Endometrial microvascular endothelial cells (primary cell): ENCODE measurements around the gene SLC7A9. TPM values are rescaled to one million over a fixed set of nuclear protein-coding genes. Genes with fewer than 3 reads are reported as not detected.

ENCODE experiments used
- total RNA-seq: library from RNA; depleted of rRNA; stranded (reverse); fragments of >200 nt; gene quantifications from one replicate; pipeline ENCODE4 v1.2.3, GENCODE V29; 2015; ENCODE audit errors: inconsistent ontology term

The SLC7A9 gene
- total RNA-seq, 1 donor from 2014 or later = not detected

Other genes with a start within 250 kb of the SLC7A9 start
- 34.8 TPM for gene ANKRD27, start 194.6 kb downstream of the SLC7A9 start, total RNA-seq
- not detected for gene RGS9BP, start 193.9 kb downstream of the SLC7A9 start, total RNA-seq
- 20.3 TPM for gene NUDT19, start 177.9 kb downstream of the SLC7A9 start, total RNA-seq
- gene TDRD12, start 150.0 kb downstream of the SLC7A9 start, total RNA-seq = not detected
- gene CEP89, start 102.2 kb upstream of the SLC7A9 start, total RNA-seq = 31.6 TPM
- gene FAAP24, start 102.5 kb upstream of the SLC7A9 start, total RNA-seq = 5.5 TPM
- 1.1 TPM for gene RHPN2, start 195.1 kb upstream of the SLC7A9 start, total RNA-seq
- 3.3 TPM for gene GPATCH1, start 211.4 kb upstream of the SLC7A9 start, total RNA-seq